ENCODE results near the gene RETREG3. TPM values are rescaled to one million over a fixed set of nuclear protein-coding genes. Genes with fewer than 3 reads are reported as not detected.
"Not testable (repeated sequence)": the region's sequence is repeated elsewhere in the genome, so short reads cannot be mapped to it uniquely, and the experiment has no call there.

The RETREG3 gene
- total RNA-seq = 10 to 100 TPM; 49.0 to 71.6 TPM
- long read RNA-seq, transcript RETREG3-201 (9 exons, 3,759 nt) = major isoform, 13 of 39 reads
- long read RNA-seq, partial matches to known transcripts = 25 of 39 reads
- long read RNA-seq, other reads (novel, unspliced or antisense) = 1 of 39 reads

- ATAC-seq = peak; percentile 94
- intact Hi-C loops (cut with DNase I, micrococcal nuclease) = no loop called here
Observed at GRCh38 chr17:42609182-42609813, at the start of gene RETREG3, which contains the start of gene TUBG1. Gene RETREG3, minus strand, starts transcription at chr17:42609374. Its CDS starts 50 bp downstream, at chr17:42609324. Gene TUBG1, plus strand, starts transcription at chr17:42609683. Its CDS starts 55 bp downstream, at chr17:42609738.

GRCh38 chr17:42657824-42658588, 48.8 kb upstream of the RETREG3 start:
- no peak for ATAC-seq
- intact Hi-C loops (cut with DNase I, micrococcal nuclease) = no loop called here
- no peak for DNase-seq

More at GRCh38 chr17:42609182-42609813, at the start of gene RETREG3, which contains the start of gene TUBG1:
- DNase-seq = peak; percentile 99

- intact Hi-C loops (cut with DNase I, micrococcal nuclease) = no loop called here
- DNase-seq (no peak), ATAC-seq (no peak)
Observed at GRCh38 chr17:42655528-42655927, 46.4 kb upstream of the RETREG3 start.

GRCh38 chr17:42653179-42654124, 44.3 kb upstream of the RETREG3 start:
- ATAC-seq (peak; percentile 28), DNase-seq (no peak)
- intact Hi-C loops (cut with DNase I, micrococcal nuclease) = no loop called here

- DNase-seq = no peak
- intact Hi-C loops (cut with DNase I, micrococcal nuclease) = no loop called here
- ATAC-seq = no peak
Observed at GRCh38 chr17:42651392-42651791, 42.2 kb upstream of the RETREG3 start.

GRCh38 chr17:42647778-42648177, 38.6 kb upstream of the RETREG3 start:
- DNase-seq = no peak
- ATAC-seq = no peak
- intact Hi-C loops (cut with DNase I, micrococcal nuclease) = no loop called here

GRCh38 chr17:42642336-42642735, 33.2 kb upstream of the RETREG3 start:
- ATAC-seq = no peak
- intact Hi-C loops (cut with DNase I, micrococcal nuclease) = no loop called here
- no peak for DNase-seq

GRCh38 chr17:42640121-42640520, 30.9 kb upstream of the RETREG3 start:
- DNase-seq (no peak), ATAC-seq (no peak)
- intact Hi-C loops (cut with DNase I, micrococcal nuclease) = no loop called here

- intact Hi-C loops (cut with DNase I, micrococcal nuclease) = no loop called here
- DNase-seq = no peak
- no peak for ATAC-seq
Observed at GRCh38 chr17:42639525-42640113, 30.4 kb upstream of the RETREG3 start.

- intact Hi-C loops (cut with DNase I, micrococcal nuclease) = no loop called here
- ATAC-seq (peak; percentile 74), DNase-seq (no peak)
Observed at GRCh38 chr17:42632949-42633444, 23.8 kb upstream of the RETREG3 start.

- intact Hi-C loops (cut with DNase I, micrococcal nuclease) = no loop called here
- DNase-seq (no peak), ATAC-seq (no peak)
Observed at GRCh38 chr17:42629411-42630009, 20.3 kb upstream of the RETREG3 start.

GRCh38 chr17:42627032-42627764, 18.0 kb upstream of the RETREG3 start:
- ATAC-seq; intact Hi-C loops (cut with DNase I, micrococcal nuclease); DNase-seq: not testable (repeated sequence)

- intact Hi-C loops (cut with DNase I, micrococcal nuclease) = no loop called here
- DNase-seq (peak; percentile 18 to 71), ATAC-seq (peak; percentile 98)
Observed at GRCh38 chr17:42623732-42624596, 14.8 kb upstream of the RETREG3 start.

- ATAC-seq = no peak
- intact Hi-C loops (cut with DNase I, micrococcal nuclease) = no loop called here
- DNase-seq = no peak
Observed at GRCh38 chr17:42623271-42623670, 14.1 kb upstream of the RETREG3 start.

- ATAC-seq; DNase-seq; intact Hi-C loops (cut with DNase I, micrococcal nuclease): not testable (repeated sequence)
Observed at GRCh38 chr17:42621987-42622386, 12.8 kb upstream of the RETREG3 start.

- intact Hi-C loops (cut with DNase I, micrococcal nuclease) = no loop called here
- peak; percentile 51 to 78 for DNase-seq
Observed at GRCh38 chr17:42618442-42619150, 9.4 kb upstream of the RETREG3 start.

More at GRCh38 chr17:42618442-42619150, 9.4 kb upstream of the RETREG3 start:
- peak; percentile 93 for ATAC-seq
